Fibroblast of skin of abdomen (primary cell): ENCODE results near the gene LCAT.
A peak's percentile ranks its signal among the peaks of the same experiment; 100 is the strongest.
"Not testable (repeated sequence)": the region's sequence is repeated elsewhere in the genome, so short reads cannot be mapped to it uniquely, and the experiment has no call there.

ENCODE experiments used
- DNase-seq: peaks from one replicate; pipeline ENCODE4 v3.0.0-alpha.2; 2013

The LCAT gene

DNA sequence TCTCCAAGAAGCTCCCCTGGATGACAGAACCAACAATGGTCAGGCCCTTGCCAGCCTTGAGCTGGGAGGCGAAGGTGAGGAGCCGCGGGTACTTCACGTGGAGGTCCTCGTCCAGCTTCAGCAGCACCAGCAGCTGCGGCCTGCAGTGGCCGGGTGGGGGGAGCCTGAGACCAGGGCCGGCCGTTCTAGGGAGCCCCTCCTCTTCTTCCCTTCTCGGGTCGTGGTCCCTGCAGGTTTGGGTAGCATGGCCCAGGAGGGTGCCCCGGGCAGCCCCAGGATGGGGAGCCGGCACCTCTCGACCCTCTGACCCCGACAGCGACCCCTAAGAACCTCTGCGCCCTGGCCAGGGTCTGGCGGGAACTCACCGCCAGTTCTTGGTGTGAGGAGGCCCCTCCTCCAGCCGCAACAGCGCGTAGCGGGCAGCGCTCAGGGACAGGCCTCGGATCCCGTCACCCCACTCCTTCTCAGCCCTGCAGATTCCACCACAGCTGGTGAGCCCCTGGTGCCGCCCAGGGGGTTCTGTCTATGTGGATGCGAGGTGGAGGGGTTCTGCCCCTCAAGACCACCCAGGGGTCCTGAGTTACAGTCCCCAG is 3.1 kb upstream of the LCAT start:
- no peak for DNase-seq

GRCh38 chr16:67946128-67946569 is 2.2 kb upstream of the LCAT start:
- DNase-seq = no peak

DNA sequence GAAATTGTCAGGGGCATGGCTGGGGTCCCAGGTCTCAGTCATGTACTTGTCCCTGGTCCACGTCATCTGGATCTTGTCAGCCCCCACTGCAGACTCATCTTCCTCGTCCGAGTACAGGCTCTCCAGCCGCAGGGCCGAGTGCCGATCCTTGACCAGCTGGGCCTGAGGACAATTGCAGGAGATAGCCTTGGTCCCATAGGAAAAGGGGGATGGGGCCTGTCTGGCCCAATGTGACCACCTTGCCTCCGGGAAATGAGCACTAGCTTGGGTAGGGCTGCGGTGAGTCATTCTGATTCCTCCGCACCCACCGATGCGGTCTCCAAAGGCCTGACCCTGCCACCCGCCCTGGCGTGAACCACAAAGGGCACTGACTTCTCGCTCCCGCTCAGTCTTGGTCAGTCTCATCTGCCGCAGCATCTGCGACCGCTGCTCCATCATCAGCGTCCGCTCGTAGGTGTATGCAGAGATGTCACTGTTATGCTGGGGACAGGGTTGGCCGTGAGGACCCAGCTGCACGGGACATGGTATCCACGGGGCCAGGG is 1.5 kb upstream of the LCAT start:
- no peak for DNase-seq

DNA sequence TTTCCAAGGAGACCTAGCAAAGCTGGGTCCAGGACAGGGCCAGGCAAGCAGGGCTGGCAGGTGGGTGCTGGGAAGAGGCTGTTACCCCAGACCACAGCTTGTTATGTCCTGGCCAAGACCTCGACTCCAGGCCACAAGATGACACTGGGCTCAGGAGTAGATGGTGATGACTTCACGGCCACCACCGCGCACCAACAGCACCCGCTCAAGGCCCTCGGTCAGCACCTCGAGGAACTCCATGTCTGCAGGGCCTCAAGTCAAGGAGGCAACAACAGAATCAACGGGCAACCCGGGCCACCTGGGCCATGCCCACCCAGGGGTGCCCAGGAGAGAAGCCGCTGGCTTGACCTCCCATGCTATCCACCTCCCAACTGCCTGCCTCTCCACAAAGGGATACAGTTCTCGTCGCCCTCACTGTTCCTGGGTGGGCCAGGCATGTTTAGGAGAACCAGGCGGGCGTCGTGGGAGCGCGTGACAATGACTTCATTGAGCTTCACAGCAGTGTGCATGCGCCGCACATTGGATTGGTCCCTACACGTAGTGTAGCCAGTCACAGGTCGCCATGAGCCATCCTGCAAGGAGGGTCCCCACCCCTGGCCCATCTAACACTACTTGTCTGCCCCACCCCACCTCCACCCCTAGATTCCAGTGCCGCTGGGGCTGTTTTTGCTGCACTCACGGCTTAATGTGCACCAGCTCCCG is 921 bp upstream of the LCAT start:
- no peak for DNase-seq

DNA sequence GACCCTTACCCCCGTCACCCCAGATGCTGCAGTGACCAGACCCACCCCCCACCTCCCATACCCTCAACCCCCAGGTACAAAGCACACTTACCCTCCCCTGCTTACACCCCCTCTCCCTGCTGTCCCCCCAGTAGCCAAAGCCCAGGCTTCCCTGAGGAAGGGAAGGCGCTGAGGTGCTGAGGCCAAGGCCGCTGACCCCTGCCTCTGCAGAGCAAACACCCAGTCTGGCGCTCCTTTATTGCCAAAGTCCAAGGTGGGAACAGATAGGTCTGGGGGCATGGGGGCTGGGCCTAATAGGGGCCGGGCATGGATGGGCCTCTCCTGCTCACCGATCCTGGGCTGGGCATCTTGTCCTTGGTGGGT is 683 bp downstream of the LCAT start:
- no peak for DNase-seq

DNA sequence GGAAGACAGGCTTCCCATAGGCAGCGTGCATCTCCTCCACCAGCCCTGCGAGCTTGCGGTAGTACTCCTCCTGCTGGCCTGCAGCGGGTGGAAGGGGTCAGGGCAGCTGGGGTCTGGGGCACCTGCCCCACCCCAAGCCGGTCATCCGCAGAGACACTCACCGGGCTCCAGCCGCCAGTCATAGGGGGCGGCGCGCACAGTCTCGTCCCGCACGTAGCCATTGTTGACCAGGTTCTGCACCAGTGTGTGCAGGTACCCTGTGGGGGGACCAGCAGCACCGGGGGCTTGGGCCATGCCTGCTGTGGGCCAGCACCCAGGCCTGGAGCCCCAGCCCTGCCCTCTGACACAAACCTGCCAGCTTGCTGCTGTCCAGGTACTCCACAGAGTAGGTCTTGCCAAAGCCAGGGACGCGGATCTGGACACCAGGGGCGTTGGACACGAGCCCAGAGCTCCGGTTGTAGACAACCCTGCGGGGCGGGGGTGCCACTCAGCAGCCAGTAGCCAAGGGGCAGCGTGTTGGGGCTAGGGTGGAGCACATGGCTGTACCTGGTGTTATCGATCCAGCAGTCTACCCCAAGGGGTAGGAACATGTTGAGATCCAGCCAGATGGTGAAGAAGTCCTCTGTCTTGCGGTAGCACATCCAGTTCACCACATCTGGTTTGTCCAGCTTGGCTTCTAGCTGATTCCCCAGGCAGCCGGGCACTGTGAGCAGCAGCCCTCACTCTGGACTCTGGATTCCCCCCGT is 1.2 kb downstream of the LCAT start:
- no peak for DNase-seq

GRCh38 chr16:67942200-67942509 is 1.8 kb downstream of the LCAT start:
- DNase-seq = no peak

GRCh38 chr16:67941469-67942199 is 2.3 kb downstream of the LCAT start:
- no peak for DNase-seq

DNA sequence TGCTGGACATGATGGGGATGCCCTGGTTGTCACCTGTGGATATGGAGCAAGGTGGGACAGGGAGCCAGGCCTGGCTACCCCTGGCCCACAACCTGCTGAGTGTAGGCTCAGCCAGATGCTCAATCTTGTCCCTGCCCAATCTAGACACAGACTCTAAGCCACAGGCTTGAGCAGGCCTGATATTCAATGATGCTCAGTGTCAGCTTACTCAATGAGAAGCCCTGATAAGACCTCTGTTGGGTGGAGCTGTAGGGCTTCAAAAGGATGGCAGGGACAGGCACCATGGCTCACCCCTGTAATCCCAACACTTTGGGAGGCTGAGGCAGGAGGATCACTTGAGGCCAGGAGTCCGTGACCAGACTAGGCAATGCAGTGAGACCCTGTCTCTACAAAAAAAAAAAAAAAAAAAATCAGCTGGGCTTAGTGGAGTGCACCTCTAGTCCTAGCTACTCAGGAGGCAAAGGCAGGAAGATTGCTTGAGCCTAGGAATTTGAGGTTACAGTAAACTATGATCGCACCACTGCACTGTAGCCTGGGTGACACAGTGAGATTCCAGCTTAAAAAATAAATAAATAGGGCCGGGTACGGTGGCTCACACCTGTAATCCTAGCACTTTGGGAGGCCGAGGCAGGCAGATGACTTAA is 3.4 kb downstream of the LCAT start:
- DNase-seq = no peak

GRCh38 chr16:67939507-67940445 is 4.1 kb downstream of the LCAT start:
- no peak for DNase-seq

DNA sequence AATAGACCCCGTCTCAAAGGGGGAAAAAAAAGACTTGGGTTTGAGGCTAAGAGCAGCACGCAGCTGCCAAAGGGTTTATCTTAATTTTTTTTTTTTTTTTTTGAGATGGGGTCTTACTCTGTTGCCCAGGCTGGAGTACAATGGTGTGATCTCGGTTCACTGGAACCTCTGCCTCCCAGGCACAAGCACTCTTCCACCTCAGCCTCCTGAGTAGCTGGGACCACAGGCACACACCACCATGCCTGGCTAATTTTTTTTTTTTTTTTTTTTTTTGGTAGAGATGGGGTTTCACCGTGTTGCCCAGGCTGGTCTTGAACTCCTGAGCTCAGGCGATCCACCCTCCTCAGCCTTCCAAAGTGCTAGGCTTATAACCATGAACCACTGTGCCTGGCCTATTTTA is 6.2 kb downstream of the LCAT start:
- not testable (repeated sequence) for DNase-seq

GRCh38 chr16:67936880-67937605 is 6.9 kb downstream of the LCAT start:
- DNase-seq = no peak

DNA sequence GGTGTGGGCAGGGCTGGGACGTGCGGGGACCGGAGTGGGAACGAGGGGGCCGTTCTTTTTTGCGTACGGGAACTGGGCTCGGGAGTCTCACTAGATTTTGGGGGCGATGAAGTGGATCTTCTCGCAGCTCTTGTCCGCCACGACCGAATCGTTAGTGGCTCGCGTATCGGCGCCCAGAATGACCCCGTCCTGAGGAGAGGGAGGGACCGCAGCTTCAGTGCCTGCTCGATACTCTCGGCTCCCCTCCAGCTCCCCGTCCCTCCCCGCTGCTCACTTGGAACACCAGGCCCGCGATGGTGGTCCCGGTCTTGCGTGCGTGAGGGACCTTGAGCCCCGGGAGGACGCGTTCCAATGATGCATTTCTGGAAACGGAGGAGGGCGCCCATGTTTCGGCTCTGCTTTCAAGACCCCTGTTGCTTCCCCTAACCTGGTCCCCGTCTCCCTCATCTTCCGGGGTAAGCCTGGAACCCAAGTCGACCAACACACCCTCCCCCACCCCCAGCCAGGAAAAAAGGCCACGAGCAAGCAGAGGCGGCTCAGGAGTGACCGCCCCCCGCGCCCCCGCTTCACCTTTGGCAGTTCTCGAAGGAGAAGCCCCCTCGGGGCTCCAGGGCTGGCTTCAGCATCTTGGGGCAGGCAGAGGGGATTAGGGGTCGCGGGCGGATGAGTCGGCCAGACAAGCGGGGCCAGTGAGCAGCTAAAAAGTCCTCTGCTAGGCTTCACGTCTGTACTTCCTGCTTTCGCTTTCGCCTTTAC is 7.6 kb downstream of the LCAT start, which contains the start of gene PSMB10:
PSMB10 (minus strand) TSS at position 727 of the 756 bp plus-strand sequence; CDS start at position 626, 101 bp downstream.
- DNase-seq = peak; percentile 59

DNA sequence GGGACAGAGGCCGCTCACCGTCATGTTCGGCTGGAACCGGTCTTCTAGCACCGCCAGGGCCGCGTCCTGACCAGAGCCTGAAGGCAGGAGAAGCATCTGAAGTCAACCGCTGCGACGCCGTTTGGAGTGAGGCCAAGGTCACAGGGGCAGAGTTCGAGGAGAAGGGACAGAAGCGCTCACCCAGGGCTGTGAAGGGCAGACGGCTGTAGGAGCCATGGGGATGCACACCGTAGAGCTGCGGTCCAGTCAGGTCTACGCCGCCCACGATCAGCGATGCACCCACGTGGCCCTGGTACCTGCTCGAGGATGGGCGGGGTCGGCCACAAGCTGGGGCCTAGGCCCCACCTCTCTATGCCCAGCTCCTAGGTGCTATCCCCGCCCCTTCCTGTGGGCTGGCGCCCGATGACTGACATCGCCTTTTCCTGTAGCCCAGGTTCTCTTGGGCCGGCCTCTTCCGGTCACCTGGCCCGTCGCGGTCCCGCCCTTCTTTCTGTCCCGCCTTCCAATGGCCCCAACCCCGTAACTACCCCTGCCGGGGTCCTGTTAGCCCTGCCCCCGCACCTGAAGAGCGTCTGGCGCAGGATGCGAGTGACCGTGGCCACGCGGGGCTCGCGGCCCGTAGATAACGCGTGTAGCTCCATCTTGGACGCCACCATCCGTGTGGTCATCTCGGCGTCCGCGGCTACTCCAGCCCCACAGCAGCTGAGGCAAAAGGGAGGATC is 8.4 kb downstream of the LCAT start:
- DNase-seq = peak; percentile 89

DNA sequence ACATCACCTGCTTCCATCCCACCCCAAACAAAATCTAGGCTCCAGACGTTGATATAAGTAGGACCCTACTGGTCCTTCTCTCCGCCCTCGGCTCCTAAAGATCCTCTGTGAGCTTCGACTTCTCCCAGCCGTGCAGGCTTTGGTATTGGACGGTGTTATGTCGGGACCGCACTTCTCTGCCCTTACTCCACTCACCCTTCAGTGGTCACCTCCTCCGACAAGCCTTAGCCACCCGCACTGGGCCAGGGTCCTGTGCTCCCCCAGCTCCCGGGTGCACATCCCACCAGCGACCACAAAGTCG is 8.9 kb downstream of the LCAT start:
- no peak for DNase-seq

DNA sequence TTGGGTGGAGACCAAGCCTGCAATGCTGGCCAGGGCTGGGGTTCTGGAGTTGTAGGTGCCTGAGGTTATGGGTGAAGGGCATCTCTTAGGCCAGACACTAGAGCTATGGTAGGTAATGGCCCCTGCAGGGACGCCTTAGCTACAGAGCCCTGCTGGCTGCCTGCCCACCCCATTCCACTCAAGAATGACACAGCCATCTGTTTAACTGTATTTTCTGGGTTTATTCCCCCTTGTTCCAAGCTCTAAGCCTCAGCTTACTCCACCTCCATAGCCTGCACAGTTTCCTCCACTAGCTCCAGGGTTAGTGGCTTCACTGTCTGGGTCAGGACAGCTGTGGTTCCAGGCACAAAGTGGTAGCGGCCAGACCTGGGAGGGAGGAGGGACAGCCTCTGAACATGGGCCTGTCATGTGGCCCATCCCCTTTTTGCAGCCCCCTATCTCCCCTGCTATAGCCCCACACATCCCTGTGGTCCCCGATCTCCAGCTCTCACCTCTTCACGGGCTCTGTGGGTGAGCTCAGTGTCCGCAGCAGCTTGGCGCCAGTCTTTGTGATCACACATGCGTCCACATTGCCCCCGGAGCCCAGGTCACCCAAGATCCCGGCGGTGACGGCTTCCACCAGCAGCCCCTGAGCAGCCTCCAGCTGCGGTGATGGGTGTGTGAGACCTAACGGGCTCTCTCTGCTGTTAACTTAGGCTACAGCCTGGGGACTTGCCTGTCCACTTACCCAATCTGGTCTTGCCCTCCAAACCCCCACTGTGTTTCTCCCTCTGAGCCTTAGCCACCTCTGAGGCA is 9.4 kb downstream of the LCAT start:
- no peak for DNase-seq

- no peak for DNase-seq
Measured at GRCh38 chr16:67933805-67934204, 10.1 kb downstream of the LCAT start.

DNA sequence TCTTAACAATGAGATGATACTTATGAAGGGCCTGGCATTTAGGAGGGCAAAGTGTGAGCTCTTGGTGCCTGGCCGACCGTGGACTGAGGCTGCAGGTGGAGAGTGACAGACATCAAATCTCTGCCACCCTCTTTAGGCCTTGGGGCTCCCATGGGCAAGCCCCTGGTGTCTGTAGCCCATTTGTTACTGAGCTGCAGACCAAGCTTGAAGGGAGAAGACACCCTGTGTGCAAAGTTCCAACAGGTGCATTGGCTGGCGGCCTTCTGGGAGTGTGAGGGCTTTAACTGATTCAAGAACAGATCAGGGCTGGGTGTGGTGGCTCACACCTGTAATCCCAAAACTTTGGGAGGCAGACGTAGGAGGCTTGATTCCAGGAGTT is 11.5 kb downstream of the LCAT start:
- DNase-seq = no peak
